Measurements from ENCODE around the gene TSBP1.
"Not testable (repeated sequence)": the region's sequence is repeated elsewhere in the genome, so short reads cannot be mapped to it uniquely, and the experiment has no call there.

TSBP1 gene

GRCh38 chr6:32273801-32274577, 97.7 kb downstream of the TSBP1 start:
- DNase-seq, result not testable (repeated sequence)

DNA sequence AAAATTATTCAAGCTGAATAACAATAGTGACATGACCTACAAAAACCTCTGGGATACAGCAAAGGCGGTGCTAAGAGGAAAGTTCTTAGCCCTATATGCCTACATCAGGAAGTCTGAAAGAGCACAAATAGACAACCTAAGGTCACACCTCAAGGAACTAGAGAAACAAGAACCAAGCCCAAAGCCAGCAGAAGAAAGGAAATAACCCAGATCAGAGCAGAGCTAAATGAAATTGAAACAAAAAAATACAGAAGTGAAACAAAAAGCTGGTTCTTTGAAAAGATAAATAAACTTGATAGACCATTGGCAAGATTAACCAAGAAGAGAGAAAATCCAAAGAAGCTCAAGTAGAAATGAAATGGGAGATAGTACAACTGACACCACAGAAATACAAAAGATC, 100.3 kb downstream of the TSBP1 start:
- no peak for DNase-seq

DNA sequence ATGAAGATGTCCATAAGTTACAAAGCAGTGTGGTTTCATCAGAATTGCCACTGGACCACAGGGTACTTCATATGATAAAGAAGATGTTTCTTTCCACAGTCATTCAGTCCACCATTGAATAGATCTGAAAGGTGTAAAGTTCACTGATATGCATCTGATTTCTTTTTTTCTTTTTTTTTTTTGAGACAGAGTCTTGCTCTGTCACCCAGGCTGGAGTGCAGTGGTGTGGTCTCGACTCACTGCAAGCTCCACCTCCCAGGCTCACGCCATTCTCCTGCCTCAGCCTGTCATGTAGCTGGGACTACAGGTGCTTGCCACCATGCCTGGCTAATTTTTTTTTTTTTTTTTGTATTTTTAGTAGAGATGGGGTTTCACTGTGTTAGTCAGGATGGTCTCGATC, 103.2 kb downstream of the TSBP1 start:
- DNase-seq, result not testable (repeated sequence)

- no peak for DNase-seq
Observed at GRCh38 chr6:32267035-32267434, 104.7 kb downstream of the TSBP1 start.

DNA sequence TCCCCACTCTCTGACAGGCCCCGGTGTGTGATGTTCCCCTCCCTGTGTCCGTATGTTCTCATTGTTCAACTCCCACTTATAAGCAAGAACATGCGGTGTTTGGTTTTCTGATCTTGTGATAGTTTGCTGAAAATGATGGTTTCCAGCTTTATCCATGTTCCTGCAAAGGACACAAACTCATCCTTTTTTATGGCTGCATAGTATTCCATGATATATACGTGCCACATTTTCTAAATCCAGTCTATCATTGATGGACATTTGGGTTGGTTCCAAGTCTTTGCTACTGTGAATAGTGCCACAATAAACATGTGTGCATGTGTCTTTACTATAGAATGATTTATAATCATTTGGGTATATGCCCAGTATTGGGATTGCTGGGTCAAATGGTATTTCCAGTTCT, 114.4 kb downstream of the TSBP1 start:
- DNase-seq, result not testable (repeated sequence)

- DNase-seq, result no peak
Observed at GRCh38 chr6:32255199-32256153, 116.2 kb downstream of the TSBP1 start.

DNA sequence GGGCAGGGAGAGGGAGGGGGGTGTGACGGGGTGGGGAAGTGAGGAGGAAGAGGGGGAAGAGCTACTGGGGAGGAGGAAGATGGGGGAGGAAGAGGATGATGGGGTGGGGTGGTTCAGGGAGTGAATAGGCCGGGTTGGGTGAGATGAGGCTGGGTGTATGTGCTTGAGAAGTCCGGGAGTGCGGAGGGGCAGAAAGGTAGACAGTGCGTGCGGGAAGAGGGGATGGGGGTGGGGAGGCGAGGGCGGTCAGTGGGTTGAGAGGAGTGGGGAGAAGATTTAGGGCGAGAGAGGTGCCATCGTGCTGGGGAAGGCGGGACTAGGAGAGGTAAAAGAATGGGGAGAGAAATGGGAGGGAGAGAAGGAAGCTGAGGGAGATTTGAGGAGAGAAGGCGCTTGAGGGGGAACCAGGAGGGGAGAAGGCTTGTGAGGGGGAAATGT, 116.9 kb downstream of the TSBP1 start:
- no peak for DNase-seq

DNA sequence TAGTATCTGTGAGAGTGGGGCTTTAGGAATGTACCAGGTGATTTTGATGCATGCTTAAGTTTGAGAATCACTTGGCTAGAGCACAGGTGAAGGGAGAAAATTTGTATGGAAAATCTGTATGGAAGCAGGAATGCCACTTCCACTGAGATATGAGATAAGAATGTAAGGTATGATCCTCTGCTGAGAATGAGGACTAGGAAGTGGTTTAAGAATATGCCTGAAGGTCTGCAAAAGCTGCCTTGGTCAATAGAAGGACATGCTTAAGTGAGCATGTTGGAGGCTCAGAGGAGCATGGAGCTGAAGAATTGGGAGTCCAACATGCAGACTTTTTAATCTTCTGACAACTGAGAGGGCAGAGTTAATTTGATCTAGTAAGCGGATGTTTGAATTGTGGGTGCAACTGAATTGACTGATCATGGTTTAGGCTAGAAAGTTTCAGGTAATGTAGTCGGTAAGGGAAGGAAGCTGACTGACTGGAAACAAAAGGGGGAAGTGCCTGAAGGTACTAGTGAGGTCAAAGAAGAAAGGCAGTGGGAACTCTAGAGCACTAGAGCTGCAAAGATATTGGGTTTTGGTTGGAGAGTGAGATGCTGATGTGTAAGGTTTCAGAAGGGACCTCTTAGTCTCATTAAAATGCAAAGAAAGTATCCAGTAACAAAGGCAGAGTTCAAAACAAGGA, 119.2 kb downstream of the TSBP1 start:
- DNase-seq, result no peak

DNA sequence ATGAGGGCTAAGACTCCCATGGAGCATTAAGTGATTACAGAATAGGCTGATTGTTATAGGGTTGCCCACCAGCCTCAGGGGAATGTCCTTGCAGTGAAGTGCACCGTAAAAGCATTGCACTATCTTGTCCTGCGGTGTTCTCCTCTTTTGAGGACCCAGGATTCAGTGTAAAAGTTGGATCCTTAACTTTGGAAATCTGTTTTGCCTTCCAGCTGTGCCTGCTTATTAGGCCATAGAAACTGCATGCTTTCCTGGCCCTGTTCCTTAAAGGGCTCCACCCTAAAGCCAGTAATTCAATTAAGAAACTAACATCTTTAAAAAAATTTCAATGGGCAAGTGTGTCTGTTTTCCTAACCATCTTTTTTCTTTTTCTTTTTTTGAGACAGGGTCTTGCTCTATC, 122.4 kb downstream of the TSBP1 start:
- DNase-seq, result no peak

DNA sequence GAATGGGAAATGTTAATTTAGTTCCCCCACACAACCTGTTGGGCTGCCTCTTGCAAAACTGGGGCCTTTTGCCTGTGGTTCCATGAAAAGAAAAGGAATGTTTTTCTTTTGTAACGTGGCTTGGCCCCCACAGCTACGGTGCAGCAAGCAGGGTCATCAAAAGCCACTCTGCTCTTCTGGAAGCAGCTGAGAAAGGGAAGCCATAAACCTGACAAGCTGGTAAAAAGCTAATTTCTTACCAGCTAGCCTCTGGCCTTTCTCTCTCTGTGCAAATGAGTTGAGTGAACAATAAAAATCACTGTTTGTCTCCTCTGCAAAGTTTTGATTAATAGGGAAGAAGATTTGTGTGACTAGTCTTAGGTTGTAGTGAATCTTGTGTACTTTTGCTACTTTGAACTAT, 124.3 kb downstream of the TSBP1 start:
- no peak for DNase-seq

GRCh38 chr6:32244946-32245398, 126.7 kb downstream of the TSBP1 start:
- DNase-seq, result peak; percentile 4

DNA sequence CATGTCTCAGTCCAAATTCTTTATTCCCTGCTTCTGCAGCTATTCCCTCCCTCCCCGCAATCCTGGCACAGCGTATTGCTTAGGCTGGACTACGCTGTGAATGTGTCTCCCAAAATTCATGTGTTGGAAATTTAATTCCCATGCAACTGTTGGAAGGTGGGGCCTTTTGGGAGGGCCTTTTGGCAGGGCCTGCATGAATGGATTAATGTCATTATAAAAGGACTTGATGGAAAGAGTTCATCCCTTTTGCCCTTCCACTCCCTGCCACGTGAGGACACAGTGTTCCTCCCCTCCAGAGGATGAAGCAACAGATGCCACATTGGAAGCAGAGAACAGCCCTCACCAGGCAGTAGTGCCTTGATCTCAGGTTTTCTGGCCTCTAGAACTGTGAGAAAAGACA, 127.4 kb downstream of the TSBP1 start:
- no peak for DNase-seq

Measured in NCI-H2029 treated with DMSO at 0.1 percent for 48 hours (cell line).